NCI-H1930 (cell line): Measurements from ENCODE around the gene XDH.

Experiments
- DNase-seq, 2 experiments: peaks; one replicate each; lab custom pipeline; 2025; lab: John Stamatoyannopoulos, UW

The XDH gene

DNA sequence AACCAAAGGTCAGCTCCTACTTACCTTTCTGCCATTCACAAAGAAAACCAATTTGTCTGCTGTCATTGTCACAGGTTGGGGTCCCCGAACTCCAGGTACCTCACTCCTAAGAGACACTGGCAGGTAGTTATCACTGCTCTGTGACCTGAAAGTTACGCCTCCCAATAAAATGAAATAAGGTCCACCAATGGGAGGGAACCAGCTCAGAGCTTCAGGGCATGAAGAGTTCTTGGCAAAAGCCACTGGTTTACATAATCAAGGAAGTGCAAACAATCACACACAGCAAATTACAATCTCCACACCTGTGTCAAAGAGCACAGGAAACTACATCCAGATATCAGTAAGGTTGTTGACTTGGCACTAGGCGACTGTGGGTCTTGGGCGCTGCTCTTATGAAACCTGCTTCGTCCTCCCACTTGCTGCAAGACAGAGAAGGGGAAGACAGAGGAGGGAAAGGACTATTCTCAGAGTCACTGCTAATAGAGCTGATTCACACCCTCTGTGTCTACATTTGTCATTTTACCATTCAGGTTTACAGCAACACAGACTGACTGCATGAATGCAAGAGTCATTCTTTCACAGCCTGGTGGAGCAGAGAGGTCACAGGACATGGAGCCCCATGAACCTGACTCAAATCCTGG lies at the start of gene XDH:
Gene XDH, minus strand, starts transcription at position 142 of the 641 bp plus-strand sequence. Its CDS starts 76 bp downstream, at position 66.
- no peak for DNase-seq

GRCh38 chr2:31457651-31458050 lies 43.1 kb upstream of the XDH start:
- DNase-seq = no peak

DNA sequence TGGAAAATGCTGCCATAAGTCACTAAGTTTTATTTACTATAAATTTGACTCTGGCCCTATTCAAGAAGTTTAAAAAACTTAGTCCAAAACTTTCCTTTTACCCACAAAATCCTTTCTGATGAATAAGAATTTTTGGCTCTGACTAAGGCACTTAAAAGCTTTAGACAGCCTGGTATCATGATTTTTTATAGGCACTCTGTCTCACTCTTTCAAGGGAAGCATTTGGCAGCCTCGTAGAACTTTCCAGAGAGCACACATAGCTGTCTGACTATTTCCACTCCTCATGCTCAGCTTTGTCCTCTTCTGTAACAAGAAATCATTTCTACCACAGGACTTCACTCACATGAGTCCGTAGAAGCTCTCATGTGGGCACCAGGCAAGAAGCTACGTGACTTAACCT lies 32.3 kb upstream of the XDH start:
- no peak for DNase-seq

- no peak for DNase-seq
Measured at GRCh38 chr2:31442376-31442775, 27.8 kb upstream of the XDH start.

DNA sequence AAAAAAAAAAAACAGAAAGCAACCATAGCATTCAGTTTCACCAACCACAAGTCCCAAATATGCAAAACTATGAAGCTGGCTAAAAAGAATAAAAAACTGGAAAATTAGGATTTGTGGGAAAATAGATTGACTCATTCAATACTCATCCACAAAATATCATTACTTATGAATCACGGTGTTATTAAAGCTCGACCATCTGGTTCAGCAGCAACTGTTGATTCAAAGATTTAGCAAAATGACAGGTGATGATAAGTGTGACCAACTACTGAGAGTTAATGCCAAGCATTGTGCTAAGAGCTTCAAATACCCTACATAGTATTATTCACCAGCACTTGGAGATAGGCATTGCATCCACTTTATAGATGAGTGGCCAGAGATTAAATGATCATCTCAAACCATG lies 26.2 kb upstream of the XDH start:
- no peak for DNase-seq

DNA sequence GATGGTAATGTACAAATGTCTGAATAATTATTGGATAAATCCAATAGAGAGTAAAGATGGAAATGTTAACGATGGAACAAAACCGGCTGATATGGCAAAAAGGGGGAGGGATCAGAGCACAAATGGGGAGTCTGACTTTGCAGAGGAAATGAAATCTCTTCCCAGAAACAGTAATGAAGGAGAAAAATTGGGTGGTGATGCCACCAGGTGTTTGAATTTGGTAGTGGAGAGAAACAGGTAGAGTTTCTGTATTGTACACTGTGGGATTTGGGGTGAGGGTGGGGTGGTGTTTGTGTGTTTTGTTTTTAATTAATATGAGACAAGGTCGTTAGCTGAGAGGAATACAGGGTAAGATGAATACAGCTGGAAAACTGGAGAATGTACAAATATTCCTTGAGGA lies 20.4 kb upstream of the XDH start:
- no peak for DNase-seq

DNA sequence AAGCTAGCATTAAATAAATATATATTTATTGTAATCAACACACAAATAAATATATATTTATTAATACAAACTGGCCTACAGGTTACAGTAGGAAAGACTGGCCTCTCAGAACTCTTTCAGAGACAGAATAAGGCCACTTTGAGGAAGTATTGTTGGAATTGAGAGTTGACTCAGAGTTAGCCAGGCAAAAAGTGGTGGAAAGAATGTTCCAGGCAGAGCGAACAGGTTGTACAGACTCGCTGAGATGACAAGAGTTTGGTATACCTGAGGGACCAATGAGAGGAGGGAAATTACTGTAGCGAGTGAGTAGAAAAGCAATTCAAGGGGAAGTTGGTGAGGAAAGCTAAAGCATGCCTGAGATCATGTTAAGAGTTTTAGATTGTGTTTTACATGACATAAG lies 19.0 kb upstream of the XDH start:
- no peak for DNase-seq

GRCh38 chr2:31430439-31431165 lies 16.1 kb upstream of the XDH start:
- no peak for DNase-seq

GRCh38 chr2:31429759-31430438 lies 15.4 kb upstream of the XDH start:
- no peak for DNase-seq

DNA sequence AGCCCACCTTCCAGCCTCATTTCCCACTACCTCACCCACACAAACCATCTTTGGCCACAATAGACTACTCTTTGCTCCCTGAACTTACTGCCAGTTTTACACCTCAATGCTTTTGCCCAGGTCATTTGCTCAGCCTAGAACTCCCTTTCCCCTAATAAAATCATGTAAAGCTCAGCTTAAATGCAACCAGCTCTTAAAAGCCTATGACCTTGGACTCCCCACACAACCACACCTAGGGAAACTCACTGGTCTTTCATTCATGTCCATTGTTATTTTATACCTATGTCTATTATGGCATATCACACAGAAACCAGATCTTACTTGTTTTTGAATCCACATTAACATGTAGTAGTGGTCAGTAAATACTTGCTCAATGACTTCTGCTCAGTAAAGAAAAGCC lies 14.5 kb upstream of the XDH start:
- no peak for DNase-seq

DNA sequence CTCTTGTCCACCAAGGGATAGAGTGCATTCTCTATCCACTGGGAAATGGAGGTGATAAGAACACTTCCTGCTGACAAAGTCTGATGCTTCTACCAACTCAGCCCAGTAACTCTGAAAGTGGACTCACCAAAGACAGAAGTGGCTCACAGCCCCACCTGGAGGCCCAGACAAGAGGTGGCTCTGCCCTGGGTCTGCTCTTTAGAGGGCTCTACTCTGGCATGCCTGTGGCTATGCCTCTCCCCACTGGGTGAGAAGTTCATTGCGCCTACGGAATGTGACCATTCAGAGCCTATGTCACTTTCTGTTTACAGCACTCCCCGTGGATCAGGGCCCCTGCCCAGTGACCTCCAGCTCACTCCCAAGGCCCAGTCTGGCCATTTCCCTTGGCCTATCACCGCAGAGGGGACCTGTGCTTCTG lies 13.5 kb upstream of the XDH start:
- DNase-seq = no peak

DNA sequence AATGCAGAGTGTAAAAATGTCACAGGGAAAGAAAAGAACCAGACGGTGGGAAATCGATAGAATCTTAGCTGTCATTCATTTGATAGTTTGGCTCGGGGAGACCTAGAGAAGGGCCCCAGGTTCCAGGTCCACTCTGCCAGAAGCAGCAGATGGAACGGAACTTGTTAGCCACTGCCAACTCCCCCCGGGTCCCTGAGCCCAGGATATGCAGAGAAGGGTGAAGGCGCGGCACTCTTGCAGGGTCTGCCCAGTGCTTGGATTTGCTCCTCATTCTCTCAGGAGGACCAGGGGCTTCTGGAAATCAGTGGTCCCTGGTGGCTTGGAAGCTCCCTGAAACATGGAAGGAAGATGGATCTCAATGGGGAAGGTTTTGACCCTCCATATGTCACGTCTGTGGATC lies 11.6 kb upstream of the XDH start:
- DNase-seq = no peak

GRCh38 chr2:31421634-31422033 lies 7.1 kb upstream of the XDH start:
- no peak for DNase-seq

GRCh38 chr2:31420936-31421335 lies 6.4 kb upstream of the XDH start:
- DNase-seq = no peak

DNA sequence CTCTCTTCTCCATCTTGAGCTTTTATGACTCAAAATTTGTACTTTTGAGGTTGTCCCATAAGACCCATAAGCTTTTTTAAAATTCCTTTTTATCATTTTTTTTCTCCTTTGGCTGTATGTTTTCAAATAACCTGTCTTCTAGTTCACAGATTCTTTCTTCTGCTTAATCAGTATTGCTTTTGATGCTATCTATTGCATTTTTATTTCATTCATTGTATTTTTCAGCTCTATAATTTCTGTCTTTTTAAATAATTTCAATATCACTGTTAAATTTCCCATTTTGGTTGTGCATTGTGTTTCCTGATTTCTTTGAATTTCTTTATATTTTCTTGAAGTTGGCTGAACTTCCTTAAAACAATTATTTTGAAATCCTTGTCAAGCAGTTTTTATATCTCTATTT lies 4.8 kb upstream of the XDH start:
- no peak for DNase-seq

DNA sequence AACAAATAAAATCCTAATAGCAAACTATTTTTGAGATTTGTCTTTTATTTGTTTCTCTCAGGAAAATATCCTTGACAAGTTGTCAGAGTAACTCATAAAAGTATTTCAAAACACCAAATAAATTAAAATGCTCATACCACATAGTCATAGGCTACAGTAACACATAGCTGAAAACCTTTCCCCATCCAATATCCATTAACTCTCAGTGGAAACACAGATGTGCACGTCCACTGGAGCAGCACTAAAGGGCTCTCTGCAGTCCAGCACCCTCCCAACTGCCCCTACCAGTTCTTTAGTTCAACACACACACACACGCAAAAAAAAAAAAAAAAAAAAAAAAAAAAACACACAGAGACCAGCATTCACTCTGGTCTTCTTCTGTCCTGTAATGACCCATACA lies 879 bp upstream of the XDH start:
- no peak for DNase-seq

DNA sequence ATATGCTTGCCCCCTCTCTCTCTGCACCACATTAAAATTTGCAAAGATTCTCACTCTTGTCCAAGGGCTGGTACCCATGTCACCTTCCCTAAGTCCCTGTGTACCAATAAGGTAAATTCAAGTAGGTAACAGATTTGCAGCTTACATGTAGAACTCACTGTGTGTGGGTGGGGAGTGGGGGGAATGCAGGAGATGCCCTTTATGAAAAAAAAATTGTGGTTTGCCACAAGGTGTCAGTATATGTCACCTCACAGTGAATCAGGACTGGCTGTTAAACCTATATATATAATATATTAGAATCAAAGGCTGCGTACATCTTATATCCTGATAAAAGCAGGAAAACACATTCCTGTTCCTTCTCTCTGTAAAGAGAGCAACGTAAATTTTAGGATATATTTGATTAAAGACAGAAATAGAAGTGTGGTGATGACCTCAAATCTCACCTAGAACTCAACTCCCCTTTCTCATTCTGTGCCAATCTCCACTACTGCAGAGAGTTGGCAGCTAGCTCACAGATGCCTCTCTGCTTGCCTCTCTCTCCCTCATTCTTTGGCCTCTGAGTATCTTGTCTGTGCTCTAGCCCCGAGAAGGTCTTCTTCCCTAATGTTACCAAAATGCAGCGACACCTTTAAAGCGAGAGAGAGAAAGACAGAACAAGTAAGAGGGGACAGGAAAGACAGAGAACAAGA lies 536 bp downstream of the XDH start:
- no peak for DNase-seq

DNA sequence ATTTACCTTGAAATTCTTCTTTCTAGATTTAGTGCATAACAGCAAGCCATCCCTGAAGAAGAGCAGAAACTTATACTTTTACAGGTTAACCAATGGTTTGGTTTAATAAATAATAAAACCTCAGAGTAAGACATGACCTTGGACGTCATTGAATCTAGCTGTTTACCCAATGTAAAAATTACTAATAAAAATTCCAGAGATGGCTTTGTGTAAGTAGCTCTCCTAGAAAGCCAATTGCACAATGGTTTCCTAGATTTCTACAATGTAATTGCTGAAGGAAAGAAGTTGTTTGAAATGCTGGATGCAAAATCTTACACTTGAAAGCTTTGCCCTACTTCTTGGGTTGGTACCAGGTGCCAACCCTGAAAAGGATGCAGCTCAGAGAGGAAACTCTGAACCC lies 1.5 kb downstream of the XDH start:
- no peak for DNase-seq

DNA sequence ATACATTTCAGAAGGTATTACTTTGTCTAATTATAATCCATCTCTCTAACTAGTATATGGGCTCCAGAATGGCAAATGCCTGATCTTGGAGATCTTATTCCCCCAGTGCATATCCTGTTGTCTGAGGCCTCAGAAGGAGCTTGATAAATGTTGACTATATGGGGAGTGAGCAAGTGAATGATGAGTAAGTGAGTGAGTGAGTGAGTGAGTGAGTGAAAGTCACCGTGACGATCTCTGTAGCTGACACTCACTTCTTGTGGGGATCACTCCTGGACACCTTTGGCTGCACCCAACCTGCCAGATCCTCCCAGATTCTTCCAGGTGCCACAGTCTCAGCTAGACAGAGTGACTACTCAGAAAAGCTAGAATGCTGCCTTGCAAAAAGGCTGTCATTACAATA lies 2.8 kb downstream of the XDH start:
- DNase-seq = no peak

GRCh38 chr2:31406593-31407385 lies 7.8 kb downstream of the XDH start:
- DNase-seq = no peak

DNA sequence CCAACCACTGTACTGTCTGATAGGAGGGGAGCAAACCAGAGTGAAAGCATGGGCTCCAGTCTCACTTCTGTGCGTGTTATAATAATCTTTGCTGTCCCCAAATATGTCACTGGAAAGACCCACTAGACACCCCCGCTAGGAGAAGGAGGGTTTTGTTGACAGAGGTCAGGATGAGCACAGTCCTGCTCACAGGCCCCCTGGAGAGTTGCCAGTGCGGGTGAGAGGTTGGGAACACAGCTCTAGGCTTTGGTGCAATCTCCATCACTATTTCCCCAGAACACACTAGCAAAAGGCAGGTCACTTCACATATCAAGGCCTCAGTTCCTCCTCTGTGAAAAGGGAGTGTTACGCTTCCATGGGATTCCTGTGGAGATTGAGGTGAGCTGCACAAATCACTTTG lies 9.7 kb downstream of the XDH start:
- no peak for DNase-seq

DNA sequence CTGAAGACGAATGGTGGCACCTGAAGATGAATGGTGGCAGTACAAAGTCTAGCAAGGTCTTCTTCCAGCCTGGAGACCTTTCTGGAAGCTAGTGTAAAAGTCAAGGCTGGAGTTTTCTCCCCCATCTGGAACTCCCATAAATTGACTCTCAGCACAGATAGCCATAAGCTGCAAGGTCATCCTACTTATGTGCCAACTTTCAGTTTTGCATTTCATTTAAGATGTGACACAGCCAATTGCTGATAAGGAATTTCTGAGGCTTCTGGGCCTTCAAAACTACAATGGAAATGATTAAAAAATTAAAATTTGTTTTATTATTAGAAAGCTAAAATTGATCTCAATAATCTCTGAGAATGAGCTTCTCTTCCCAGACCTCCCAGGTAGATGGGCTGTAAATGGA lies 10.2 kb downstream of the XDH start:
- no peak for DNase-seq
